ENCODE results near the gene ZDHHC11. TPM values are rescaled to one million over a fixed set of nuclear protein-coding genes. Genes with fewer than 3 reads are reported as not detected.
A peak's percentile ranks its signal among the peaks of the same experiment; 100 is the strongest.
"Not testable (repeated sequence)": the region's sequence is repeated elsewhere in the genome, so short reads cannot be mapped to it uniquely, and the experiment has no call there.

The ZDHHC11 gene
- total RNA-seq, 2 experiments from 2014 or later, result 4.5 to 5.5 TPM

DNA sequence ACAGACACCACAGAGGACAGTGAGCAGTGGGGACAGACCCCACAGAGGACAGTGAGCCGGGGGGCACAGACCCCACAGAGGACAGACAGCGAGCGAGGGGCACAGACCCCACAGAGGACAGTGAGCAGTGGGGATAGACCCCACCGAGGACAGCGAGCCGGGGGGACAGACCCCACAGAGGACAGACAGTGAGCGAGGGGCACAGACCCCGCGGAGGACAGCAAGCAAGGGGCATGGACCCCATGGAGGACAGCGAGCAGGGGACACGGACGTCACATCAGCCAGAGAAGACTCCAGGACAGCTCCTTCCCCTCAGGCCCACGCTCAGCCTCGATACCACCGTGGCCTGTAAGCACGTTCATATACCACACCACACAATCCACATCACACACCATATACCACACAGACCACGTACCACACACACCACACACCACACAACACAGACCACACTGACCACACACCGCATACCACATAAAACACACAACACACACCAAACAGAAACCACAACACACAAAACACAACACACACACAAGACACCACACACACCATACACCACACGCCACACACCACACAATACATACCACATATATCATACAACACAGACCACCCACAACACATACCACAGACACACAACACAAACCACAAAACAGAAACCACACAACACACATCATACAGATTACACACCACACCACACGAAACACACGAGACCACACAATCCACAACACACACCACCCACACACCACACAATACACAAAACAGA lies 5.2 kb upstream of the ZDHHC11 start:
- H3K27me3 Mint-ChIP-seq, result peaks cover 12% of the 10 kb centered on the region
- H3K4me3 Mint-ChIP-seq, result no peak overlapping the region
- no peak for DNase-seq
- H3K9me3 Mint-ChIP-seq, result no peaks in the 10 kb centered on the region
- no peaks in the 10 kb centered on the region for H3K4me1 Mint-ChIP-seq
- no peaks in the 10 kb centered on the region for H3K36me3 Mint-ChIP-seq
- no peak overlapping the region for H3K27ac Mint-ChIP-seq

DNA sequence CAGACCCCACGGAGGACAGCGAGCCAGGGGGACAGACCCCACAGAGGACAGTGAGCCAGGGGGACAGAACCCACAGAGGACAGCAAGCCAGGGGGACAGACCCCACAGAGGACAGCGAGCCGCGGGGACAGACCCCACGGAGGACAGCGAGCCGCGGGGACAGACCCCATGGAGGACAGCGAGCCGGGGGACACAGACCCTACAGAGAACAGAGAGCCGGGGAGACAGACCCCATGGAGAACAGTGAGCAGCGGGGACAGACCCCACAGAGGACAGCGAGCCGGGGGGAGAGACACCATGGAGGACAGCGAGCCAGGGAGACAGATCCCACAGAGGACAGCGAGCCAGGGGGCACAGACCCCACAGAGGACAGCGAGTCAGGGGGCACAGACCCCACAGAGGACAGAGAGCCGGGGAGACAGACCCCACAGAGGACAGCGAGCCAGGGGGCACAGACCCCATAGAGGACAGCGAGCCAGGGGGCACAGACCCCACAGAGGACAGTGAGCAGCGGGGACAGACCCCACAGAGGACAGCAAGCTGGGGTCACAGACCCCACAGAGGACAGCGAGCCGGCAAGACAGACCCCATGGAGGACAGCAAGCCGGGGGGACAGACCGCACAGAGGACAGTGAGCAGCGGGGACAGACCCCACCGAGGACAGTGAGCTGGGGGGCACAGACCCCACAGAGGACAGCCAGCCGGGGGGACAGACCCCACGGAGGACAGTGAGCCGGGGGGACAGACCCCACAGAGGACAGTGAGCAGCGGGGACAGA lies 4.4 kb upstream of the ZDHHC11 start:
- H3K4me1 Mint-ChIP-seq, result no peaks in the 10 kb centered on the region
- H3K9me3 Mint-ChIP-seq, result no peaks in the 10 kb centered on the region
- H3K36me3 Mint-ChIP-seq, result no peaks in the 10 kb centered on the region
- H3K27ac Mint-ChIP-seq, result no peak overlapping the region
- peaks cover 12% of the 10 kb centered on the region for H3K27me3 Mint-ChIP-seq
- no peak for DNase-seq
- H3K4me3 Mint-ChIP-seq, result no peak overlapping the region

DNA sequence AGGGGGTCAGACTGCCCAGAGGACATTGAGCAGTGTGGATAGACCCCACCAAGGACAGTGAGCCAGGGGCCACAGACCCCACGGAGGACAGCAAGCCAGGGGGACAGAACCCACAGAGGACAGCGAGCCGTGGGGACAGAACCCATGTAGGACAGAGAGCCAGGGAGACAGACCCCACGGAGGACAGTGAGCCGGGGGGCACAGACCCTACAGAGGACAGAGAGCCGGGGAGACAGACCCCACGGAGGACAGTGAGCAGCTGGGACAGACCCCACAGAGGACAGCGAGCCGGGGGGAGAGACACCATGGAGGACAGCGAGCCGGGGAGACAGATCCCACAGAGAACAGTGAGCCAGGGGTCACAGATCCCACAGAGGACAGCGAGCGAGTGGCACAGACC lies 3.4 kb upstream of the ZDHHC11 start:
- Mint-ChIP-seq H3K27ac (no peak overlapping the region), H3K27me3 (peaks cover 12% of the 10 kb centered on the region), H3K36me3 (no peaks in the 10 kb centered on the region), H3K9me3 (no peaks in the 10 kb centered on the region), H3K4me3 (no peak overlapping the region), H3K4me1 (no peaks in the 10 kb centered on the region)
- no peak for DNase-seq

DNA sequence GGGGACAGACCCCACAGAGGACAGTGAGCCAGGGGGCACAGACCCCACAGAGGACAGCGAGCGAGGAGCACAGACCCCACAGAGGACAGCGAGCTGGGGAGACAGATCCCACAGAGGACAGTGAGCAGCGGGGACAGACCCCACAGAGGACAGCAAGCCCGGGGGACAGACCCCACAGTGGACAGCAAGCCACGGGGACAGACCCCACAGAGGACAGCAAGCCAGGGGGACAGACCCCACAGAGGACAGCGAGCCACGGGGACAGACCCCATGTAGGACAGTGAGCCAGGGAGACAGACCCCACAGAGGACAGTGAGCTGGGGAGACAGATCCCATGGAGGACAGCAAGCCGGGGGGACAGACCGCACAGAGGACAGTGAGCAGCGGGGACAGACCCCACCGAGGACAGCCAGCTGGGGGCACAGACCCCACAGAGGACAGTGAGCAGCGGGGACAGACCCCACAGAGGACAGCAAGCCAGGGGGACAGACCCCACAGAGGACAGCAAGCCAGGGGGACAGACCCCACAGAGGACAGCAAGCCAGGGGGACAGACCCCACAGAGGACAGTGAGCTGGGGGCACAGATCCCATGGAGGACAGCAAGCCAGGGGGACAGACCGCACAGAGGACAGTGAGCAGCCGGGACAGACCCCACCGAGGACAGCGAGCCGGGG lies 2.8 kb upstream of the ZDHHC11 start:
- H3K36me3 Mint-ChIP-seq, H3K4me1 Mint-ChIP-seq, H3K9me3 Mint-ChIP-seq, DNase-seq, H3K27ac Mint-ChIP-seq, H3K4me3 Mint-ChIP-seq: not testable (repeated sequence)
- peaks cover 17% of the 10 kb centered on the region for H3K27me3 Mint-ChIP-seq

DNA sequence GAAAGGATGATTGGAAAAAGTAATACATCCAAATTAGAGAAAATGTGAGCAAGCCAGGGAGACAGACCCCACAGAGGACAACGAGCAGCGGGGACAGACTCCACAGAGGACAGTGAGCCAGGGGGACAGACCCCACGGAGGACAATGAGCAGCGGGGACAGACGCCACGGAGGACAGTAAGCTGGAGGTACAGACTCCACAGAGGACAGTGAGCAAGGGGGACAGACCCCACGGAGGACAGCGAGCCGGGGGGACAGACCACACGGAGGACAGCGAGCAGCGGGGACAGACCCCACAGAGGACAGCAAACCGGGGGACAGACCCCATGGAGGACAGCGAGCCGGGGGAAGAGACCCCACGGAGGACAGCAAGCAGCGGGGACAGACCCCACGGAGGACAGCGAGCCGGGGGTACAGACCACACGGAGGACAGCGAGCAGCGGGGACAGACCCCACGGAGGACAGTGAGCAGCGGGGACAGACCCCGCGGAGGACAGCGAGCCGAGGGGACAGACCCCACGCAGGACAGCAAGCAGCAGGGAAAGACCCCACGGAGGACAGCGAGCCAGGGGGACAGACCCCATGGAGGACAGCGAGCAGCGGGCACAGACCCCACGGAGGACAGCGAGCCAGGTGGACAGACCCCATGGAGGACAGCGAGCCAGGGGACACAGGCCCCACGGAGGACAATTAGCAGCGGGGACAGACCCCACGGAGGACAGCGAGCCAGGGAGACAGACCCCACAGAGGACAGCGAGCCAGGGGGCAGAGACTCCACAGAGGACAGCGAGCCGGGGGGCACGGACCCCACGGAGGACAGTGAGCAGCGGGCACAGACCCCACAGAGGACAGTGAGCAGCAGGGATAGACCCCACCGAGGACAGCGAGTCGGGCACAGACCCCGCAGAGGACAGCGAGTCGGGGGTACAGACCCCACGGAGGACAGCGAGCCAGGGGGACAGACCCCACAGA lies 1.9 kb upstream of the ZDHHC11 start:
- H3K4me1 Mint-ChIP-seq, result no peaks in the 10 kb centered on the region
- H3K9me3 Mint-ChIP-seq, result no peaks in the 10 kb centered on the region
- peaks cover 17% of the 10 kb centered on the region for H3K27me3 Mint-ChIP-seq
- no peak overlapping the region for H3K27ac Mint-ChIP-seq
- DNase-seq, result no peak
- no peaks in the 10 kb centered on the region for H3K36me3 Mint-ChIP-seq
- no peak overlapping the region for H3K4me3 Mint-ChIP-seq

DNA sequence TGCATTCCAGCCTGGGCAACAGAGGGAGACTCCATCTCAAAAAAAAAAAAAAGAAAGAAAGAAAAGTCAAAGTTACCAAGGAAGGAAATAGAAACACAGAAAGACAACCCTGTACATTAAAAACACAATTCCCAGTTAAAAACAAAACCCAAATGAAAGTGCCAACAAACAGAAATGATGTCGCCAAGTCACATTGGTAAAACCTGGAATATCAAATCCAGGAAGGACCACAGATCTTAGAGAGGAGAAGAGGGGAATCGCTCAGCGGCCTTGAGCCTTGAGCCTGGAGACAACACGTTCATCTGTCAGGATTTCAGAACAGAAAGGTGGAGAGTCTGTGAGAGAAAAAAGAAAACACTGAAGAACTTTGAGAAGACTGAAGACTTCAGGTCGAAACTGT lies 1.2 kb upstream of the ZDHHC11 start:
- DNase-seq, result no peak
- H3K27ac Mint-ChIP-seq, result no peak overlapping the region
- no peaks in the 10 kb centered on the region for H3K36me3 Mint-ChIP-seq
- peaks cover 17% of the 10 kb centered on the region for H3K27me3 Mint-ChIP-seq
- no peaks in the 10 kb centered on the region for H3K9me3 Mint-ChIP-seq
- H3K4me1 Mint-ChIP-seq, result no peaks in the 10 kb centered on the region
- H3K4me3 Mint-ChIP-seq, result no peak overlapping the region

DNA sequence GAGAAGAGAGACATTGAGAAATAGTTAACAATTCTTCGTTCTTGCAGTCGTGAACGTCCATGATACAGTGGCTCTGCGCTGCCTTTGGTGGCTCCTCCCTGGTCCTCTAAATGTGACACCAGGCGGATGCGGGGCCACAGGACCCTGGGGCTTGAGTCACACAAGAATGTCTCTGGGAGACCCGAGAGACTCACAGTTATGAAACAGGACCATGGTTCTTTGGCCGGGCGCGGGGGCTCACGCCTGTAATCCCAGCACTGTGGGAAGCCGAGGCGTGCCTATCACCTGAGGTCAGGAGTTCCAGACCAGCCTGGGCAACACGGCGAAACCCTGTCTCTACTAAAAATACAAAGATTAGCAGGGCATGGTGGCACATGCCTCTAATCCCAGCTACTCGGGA lies 767 bp upstream of the ZDHHC11 start:
- H3K27me3 Mint-ChIP-seq, result peaks cover 17% of the 10 kb centered on the region
- H3K36me3 Mint-ChIP-seq, result no peaks in the 10 kb centered on the region
- no peak overlapping the region for H3K4me3 Mint-ChIP-seq
- no peaks in the 10 kb centered on the region for H3K9me3 Mint-ChIP-seq
- H3K27ac Mint-ChIP-seq, result no peak overlapping the region
- no peak for DNase-seq
- no peaks in the 10 kb centered on the region for H3K4me1 Mint-ChIP-seq

DNA sequence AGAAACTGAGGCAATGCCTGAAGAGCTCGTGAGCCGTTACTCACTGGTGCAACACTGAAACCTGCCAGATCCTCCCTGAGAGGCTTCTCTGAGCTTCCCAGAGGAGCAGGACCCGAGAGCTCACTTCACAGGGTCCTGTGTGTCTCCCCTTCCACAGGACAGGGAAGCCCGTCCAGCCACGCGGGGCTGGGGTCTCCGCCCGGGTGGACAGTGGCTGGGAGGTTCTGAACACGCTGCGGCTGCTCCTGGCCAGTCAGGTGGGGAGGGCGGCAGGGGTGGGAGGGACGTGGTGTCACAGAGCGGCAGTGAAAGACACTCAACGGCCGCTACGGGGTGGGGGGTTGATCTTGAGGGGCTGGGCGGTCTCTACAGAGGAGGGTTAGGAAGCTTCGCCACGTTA lies 290 bp upstream of the ZDHHC11 start:
- Mint-ChIP-seq H3K36me3 (no peaks in the 10 kb centered on the region), H3K27ac (no peak overlapping the region), H3K27me3 (peaks cover 17% of the 10 kb centered on the region), H3K9me3 (no peaks in the 10 kb centered on the region), H3K4me3 (no peak overlapping the region), H3K4me1 (no peaks in the 10 kb centered on the region)
- DNase-seq, result no peak

DNA sequence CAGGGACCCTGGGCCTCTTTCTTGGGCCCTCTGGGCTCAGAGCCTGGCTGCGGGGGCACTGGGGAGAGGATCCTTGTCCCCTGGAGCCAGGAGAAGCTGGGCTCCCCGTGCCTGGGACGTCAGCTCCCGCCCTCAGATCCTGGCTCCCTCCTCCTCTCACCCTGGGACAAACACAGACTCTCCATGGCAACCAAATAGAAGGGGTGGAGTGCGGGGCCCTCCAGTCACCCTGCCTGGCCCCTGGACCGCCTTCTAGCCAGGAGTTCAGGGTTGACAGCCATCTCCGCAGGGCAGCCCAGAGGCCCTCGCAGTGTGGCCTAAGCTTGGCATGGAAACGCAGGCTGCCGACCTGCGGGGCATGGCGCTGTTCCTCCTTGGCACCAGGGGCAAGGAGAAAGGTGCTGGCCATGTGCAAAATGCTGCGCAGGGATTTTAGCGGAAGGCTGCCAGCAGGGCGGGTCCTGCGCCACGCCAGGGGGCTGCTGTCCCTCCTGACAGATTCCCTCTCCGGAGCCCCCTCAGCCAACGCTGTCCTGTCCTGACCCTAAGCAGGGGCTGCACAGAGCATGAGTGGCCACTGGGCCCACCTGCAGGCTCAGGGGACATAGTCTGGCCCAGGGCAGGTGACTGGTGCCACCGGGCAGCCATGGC lies 1.0 kb downstream of the ZDHHC11 start:
- Mint-ChIP-seq H3K27ac (no peak overlapping the region), H3K27me3 (peaks cover 17% of the 10 kb centered on the region), H3K36me3 (no peaks in the 10 kb centered on the region), H3K4me3 (no peak overlapping the region), H3K9me3 (no peaks in the 10 kb centered on the region), H3K4me1 (no peaks in the 10 kb centered on the region)
- DNase-seq, result no peak

DNA sequence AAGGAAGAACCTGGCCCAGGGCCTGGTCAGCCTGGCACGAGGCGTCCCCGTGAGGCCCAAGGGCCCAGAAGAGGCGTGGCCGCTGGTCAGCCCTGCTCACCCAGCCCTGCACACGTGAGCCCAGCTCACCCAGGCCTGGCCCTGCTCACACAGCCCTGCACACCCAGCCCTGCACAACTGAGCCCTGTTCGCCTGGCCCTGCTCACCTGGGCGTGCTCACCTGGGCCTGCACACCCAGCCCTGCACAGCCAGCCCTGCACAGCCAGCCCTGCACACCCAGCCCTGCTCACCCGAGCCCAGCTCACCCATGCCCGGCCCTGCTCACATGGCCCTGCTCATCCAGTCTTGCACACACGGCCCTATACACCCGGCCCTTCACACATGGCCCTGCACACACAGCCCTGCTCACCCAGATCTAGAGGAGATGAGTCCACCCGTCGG lies 2.1 kb downstream of the ZDHHC11 start:
- H3K9me3 Mint-ChIP-seq, result no peaks in the 10 kb centered on the region
- no peak overlapping the region for H3K4me3 Mint-ChIP-seq
- peaks cover 17% of the 10 kb centered on the region for H3K27me3 Mint-ChIP-seq
- no peak for DNase-seq
- no peaks in the 10 kb centered on the region for H3K36me3 Mint-ChIP-seq
- no peaks in the 10 kb centered on the region for H3K4me1 Mint-ChIP-seq
- no peak overlapping the region for H3K27ac Mint-ChIP-seq

DNA sequence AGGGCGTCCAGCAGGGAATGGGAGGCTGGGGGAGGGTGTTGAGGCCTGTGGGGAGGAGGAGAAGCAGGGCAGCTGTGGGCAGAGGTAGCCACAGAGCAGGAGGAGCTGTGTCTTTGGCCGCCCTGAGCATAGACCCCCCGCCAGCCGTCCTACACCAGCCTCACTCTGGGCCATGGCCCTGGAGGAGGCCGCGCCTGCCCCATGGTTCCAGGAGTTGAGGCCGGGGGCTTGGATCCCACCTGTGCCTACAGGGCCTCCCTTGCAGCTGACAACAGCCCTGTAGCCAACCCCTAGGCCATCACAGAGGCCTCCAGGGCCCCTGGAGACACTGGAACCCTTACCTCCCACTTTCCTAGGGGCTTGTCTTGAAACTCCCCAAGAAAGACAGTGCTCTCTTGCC lies 3.0 kb downstream of the ZDHHC11 start:
- DNase-seq, result not testable (repeated sequence)
- peaks cover 17% of the 10 kb centered on the region for H3K27me3 Mint-ChIP-seq

DNA sequence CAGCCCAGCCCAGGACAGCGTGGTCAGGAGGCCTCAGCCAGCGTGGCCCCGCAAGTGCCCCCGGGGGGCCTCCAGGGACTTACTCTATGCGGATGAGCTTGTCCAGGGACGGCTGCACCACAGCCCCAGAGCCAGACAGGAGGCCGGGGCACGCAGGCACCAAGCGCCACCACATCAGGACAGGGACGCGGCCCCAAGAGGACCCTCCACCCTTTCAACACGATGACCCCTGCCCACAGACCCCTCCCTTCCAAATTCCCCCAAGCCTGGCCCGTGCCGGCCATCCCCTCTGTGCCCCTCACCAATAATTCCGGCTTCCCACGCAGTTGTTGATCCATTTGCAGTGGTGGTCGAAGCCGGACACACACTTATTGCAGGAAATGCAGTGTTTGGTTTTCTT lies 3.6 kb downstream of the ZDHHC11 start:
- not testable (repeated sequence) for H3K9me3 Mint-ChIP-seq, DNase-seq, H3K4me1 Mint-ChIP-seq, H3K36me3 Mint-ChIP-seq, H3K27ac Mint-ChIP-seq, H3K4me3 Mint-ChIP-seq
- peaks cover 15% of the 10 kb centered on the region for H3K27me3 Mint-ChIP-seq

More for the DNA sequence above, 3.0 kb downstream of the ZDHHC11 start:
- H3K27ac Mint-ChIP-seq, H3K9me3 Mint-ChIP-seq, H3K4me3 Mint-ChIP-seq, H3K4me1 Mint-ChIP-seq, H3K36me3 Mint-ChIP-seq: not testable (repeated sequence)

DNA sequence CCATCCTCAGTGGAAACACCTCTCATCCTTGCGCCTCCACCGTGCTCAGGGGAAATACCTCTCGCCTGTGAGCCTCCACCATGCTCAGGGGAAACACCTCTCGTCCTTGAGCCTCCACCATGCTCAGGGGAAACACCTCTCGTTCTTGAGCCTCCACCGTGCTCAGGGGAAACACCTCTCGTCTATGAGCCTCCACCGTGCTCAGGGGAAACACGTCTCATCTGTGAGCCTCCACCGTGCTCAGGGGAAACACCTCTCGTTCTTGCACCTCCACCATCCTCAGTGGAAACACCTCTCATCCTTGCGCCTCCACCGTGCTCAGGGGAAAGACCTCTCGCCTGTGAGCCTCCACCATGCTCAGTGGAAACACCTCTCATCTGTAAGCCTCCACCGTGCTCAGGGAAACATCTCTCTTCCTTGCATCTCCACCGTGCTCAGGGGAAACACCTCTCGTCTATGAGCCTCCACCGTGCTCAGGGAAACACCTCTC lies 4.1 kb downstream of the ZDHHC11 start:
- H3K36me3 Mint-ChIP-seq, H3K9me3 Mint-ChIP-seq, H3K27me3 Mint-ChIP-seq, H3K4me3 Mint-ChIP-seq, H3K27ac Mint-ChIP-seq, H3K4me1 Mint-ChIP-seq: not testable (repeated sequence)
- peak; percentile 37 for DNase-seq

Measured in activated naive CD8-positive, alpha-beta T cell treated with anti-CD3 and anti-CD28 coated beads for 36 hours (primary cell).